HFF-Myc (cell line): Measurements from ENCODE around the gene LRRFIP1.
A peak's percentile ranks its signal among the peaks of the same experiment; 100 is the strongest.

Experiments used
- DNase-seq: peaks from one replicate; pipeline ENCODE4 v3.0.0-alpha.2; 2011; ENCODE audit warnings: low read depth; ENCODE audit errors: extremely low read depth
- H3K4me3 ChIP-seq: replicated peaks from 2 replicates; pipeline ENCODE4 v1.5.1; 2011; ENCODE audit warnings: low read depth, mild to moderate bottlenecking, control low read depth, low read length
- CTCF ChIP-seq: IDR thresholded peaks from 2 replicates; pipeline ENCODE4 v1.5.1; 2012; ENCODE audit warnings: mild to moderate bottlenecking, low read depth, low read length, control low read depth; ENCODE audit errors: missing control alignments

LRRFIP1 gene

DNA sequence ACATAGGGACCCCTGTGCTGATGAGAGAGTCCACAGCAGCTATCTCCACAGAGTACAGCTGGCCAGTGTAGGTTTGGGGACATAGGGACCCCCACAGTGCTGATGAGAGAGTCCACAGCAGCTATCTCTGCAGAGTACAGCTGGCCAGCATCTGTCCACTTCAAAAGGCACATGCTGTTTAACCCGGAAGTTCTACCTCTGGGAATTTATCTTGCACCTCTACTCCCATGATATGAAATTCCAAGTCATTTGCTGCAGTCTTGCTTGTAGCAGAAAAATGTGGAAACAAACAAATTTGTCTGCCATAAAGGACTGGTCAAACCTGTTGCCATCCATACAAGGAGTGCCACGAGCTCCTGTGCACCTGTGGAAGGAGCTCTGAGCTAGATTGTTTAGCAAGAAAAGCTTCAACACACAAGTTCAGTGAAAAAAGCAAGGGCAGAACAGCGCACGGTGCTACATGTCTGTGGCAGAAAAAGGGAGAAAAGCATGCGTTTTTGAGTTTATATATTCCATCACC is 33.1 kb downstream of the LRRFIP1 start:
- no peak overlapping the region for H3K4me3 ChIP-seq

GRCh38 chr2:237661270-237661669 is 33.9 kb downstream of the LRRFIP1 start:
- no peak for DNase-seq
- TF ChIP-seq CTCF = no peak
- no peak overlapping the region for H3K4me3 ChIP-seq

More for the DNA sequence above, 33.1 kb downstream of the LRRFIP1 start:
- no peak for TF ChIP-seq CTCF
- DNase-seq = no peak

- H3K4me3 ChIP-seq = no peak overlapping the region
- DNase-seq = no peak
- TF ChIP-seq CTCF = no peak
Measured at GRCh38 chr2:237661799-237662328, 34.5 kb downstream of the LRRFIP1 start.

DNA sequence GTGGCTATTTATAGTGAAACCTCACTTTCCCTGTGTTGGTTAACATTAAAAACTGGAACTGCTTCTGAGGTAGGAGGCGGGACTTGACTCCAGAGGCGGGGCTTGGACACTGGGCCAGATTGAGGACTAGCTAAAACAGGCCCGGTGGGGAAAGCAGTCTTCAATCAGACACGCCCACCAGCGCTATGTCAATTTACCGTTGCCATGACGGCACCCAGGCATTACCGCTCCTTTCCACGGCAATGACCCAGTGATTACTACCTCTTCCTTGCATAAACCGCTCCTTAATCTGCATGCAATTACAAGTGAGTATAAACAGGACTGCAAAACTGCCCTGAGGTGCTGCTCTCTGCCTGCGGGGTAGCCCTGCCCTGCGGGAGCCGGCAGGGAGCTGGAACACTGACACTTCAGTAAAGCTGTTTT is 35.3 kb downstream of the LRRFIP1 start:
- DNase-seq = peak; percentile 93
- no peak for TF ChIP-seq CTCF

GRCh38 chr2:237663517-237664110 is 36.2 kb downstream of the LRRFIP1 start:
- H3K4me3 ChIP-seq = no peak overlapping the region
- no peak for DNase-seq
- no peak for TF ChIP-seq CTCF

More for the DNA sequence above, 35.3 kb downstream of the LRRFIP1 start:
- H3K4me3 ChIP-seq = no peak overlapping the region

GRCh38 chr2:237664151-237664550 is 36.8 kb downstream of the LRRFIP1 start:
- TF ChIP-seq CTCF = no peak
- H3K4me3 ChIP-seq = no peak overlapping the region
- DNase-seq = no peak
